Measurements from ENCODE around the gene GPC3.
A peak's percentile ranks its signal among the peaks of the same experiment; 100 is the strongest.

The GPC3 gene

DNA sequence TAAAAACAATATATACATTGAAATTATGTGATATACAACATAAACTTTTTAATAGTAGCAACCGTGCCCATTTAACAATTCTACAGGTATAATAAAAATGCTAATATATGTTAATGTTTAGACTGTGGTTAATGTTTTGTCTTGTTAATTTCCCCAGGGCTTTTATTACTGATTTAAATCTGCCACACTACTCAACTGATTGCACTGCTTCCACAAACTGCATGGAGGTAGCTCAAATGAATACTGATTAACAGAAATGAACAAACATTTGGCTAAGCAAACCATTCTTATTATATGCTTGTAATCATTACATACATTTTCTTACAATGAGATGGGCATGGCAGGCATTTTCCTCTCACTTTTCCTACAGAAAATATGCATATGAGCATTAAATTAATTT is 275.9 kb downstream of the GPC3 start:
- TF ChIP-seq, protein P1, sequence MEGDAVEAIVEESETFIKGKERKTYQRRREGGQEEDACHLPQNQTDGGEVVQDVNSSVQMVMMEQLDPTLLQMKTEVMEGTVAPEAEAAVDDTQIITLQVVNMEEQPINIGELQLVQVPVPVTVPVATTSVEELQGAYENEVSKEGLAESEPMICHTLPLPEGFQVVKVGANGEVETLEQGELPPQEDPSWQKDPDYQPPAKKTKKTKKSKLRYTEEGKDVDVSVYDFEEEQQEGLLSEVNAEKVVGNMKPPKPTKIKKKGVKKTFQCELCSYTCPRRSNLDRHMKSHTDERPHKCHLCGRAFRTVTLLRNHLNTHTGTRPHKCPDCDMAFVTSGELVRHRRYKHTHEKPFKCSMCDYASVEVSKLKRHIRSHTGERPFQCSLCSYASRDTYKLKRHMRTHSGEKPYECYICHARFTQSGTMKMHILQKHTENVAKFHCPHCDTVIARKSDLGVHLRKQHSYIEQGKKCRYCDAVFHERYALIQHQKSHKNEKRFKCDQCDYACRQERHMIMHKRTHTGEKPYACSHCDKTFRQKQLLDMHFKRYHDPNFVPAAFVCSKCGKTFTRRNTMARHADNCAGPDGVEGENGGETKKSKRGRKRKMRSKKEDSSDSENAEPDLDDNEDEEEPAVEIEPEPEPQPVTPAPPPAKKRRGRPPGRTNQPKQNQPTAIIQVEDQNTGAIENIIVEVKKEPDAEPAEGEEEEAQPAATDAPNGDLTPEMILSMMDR (IDR thresholded peaks at IDR 0.05; ENCODE audit: low read depth, low read length, missing control alignments), result no peak
- no peak overlapping the region for H3K4me3 ChIP-seq (ENCODE audit: low read depth, low read length)
- in situ Hi-C loops (cut with HindIII; ENCODE audit: low sequenced_read_pairs), result no loop called here
- DNase-seq (ENCODE audit: low read depth), result no peak

DNA sequence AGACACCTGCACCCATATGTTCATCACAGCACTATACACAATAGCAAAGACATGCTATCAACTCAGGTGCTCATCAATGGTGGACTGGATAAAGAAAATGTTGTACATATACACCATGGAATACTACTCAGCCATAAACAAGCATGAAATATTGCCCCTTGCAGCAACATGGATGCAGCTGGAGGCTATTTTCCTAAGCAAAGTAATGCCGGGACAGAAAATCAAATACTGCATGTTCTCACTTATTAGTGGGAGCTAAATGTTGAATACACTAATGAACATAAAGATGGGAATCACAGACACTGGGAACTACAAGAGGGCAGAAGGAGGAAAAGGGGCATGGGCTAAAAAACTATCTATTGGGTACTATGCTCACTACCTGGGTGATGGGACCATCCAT is 278.5 kb downstream of the GPC3 start:
- in situ Hi-C loops (cut with HindIII; ENCODE audit: low sequenced_read_pairs), result no loop called here
- DNase-seq (ENCODE audit: low read depth), result no peak
- TF ChIP-seq, protein P1 (IDR thresholded peaks at IDR 0.05; ENCODE audit: low read depth, low read length, missing control alignments), result no peak
- H3K4me3 ChIP-seq (ENCODE audit: low read depth, low read length), result no peak overlapping the region

DNA sequence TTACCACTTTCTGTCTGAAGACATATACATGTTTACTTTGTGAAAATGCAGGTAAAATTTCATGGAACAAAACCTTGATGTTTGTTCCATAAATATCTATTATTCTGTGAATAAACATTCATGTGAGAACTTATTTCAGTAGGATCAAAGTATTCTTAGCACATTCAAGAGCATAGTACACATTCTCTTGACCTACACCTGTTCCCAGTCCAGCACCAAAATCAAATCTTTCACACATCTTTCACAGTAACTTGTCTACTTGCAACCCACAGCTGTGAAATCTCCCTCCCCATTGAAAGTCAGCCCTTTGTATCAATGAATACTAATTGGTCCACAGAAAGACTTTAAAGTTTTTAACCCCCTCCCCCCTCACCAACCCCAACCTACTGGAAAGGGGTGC is 283.2 kb downstream of the GPC3 start:
- no peak overlapping the region for H3K4me3 ChIP-seq (ENCODE audit: low read depth, low read length)
- in situ Hi-C loops (cut with HindIII; ENCODE audit: low sequenced_read_pairs), result no loop called here
- DNase-seq (ENCODE audit: low read depth), result no peak
- TF ChIP-seq, protein P1 (IDR thresholded peaks at IDR 0.05; ENCODE audit: low read depth, low read length, missing control alignments), result no peak

DNA sequence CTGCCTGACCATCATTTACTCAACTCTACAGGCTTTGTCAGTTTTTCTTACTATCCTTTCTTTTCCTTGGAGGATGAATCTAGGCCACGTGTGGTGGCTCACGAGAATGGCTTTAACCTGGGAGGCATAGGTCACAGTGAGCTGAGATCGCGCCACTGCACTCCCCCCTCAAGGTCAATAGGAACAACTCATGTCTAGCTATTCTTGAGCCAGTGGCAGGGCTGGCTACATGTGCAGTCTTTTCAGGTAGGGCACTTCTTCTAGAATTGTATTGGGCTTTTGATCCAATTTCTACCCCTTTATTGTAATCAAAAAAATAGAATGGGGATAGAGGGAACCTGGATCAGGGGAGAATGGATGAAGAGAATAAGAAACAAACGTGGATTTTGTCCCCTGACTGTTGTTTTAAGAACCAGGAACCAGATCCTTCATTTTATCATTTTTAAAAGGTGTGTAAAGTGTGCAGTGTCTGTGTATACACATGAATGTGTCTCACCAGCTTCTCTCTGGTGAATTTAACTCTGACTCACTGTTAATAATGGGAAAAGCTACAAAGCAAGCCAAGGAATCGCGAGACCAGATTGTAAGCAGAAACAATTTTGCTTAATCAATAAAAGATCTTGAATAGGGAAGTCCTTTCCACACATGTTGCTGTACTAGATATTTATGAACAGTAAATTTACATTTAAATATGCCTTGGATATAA is 286.2 kb downstream of the GPC3 start:
- TF ChIP-seq, protein P1 (IDR thresholded peaks at IDR 0.05; ENCODE audit: low read depth, low read length, missing control alignments), result no peak
- no peak for DNase-seq (ENCODE audit: low read depth)
- no peak overlapping the region for H3K4me3 ChIP-seq (ENCODE audit: low read depth, low read length)
- in situ Hi-C loops (cut with HindIII; ENCODE audit: low sequenced_read_pairs), result no loop called here

DNA sequence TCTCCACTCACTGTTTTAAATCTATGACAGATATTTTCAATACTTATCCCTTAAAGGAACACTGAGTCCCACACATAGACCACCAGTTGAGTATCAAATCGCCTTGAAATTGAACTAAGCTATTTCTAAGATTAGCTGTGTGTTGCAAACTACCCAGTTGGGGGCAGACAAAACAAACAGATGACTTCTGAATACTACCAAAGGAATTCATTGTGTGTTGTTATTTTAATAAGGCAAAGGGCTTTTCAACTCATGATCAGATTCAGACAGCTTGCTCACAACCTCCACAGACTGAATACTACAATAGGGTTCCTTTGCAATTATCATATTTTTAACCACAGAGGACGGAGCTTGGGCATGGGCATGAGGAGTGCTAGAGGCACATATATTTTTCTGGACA is 287.1 kb downstream of the GPC3 start:
- in situ Hi-C loops (cut with HindIII; ENCODE audit: low sequenced_read_pairs), result no loop called here
- DNase-seq (ENCODE audit: low read depth), result peak; percentile 26
- TF ChIP-seq, protein P1 (IDR thresholded peaks at IDR 0.05; ENCODE audit: low read depth, low read length, missing control alignments), result no peak
- no peak overlapping the region for H3K4me3 ChIP-seq (ENCODE audit: low read depth, low read length)

DNA sequence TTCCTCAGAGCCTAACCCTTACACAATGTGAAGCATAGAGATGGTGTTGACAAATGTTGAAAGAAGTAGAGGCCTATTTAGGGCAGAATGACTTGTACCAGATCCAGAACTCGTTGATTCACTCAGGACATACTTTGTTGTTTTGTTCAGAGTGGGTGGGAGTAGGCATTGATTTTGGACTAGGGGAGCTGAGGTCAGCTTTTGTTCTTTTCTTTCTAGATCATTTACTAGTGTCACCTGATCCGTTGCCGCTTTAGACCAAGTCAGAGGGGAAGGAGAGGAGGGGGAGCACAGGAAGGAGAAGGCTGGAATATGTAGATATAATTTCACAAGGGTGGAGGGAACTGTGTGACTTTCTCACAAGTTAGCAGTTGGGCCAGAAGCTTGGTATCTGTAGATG is 287.7 kb downstream of the GPC3 start:
- in situ Hi-C loops (cut with HindIII; ENCODE audit: low sequenced_read_pairs), result no loop called here
- TF ChIP-seq, protein P1 (IDR thresholded peaks at IDR 0.05; ENCODE audit: low read depth, low read length, missing control alignments), result no peak
- no peak for DNase-seq (ENCODE audit: low read depth)
- H3K4me3 ChIP-seq (ENCODE audit: low read depth, low read length), result no peak overlapping the region

Measured in astrocyte of the cerebellum (primary cell).